Measurements from ENCODE around the gene HHAT.

DNA sequence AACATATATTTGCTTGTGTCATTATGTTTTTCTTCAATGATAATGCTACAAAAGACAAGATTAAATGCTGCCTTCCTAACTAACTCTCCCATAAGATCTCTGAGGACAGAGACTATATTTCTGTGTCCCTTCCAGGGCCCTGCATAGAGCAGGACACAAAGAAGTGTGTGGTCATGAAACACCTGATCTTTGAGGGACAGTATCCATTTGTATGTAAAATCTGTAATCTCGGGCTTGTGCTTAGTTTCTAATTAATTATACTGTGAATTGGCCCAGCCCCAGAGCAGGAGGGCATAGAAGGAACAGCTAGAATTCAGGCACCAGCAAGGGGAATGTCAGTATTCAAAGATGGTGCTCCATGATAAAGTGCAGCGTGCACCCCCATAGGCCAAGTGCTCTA is 374.9 kb downstream of the HHAT start:
- TF ChIP-seq, protein P1, sequence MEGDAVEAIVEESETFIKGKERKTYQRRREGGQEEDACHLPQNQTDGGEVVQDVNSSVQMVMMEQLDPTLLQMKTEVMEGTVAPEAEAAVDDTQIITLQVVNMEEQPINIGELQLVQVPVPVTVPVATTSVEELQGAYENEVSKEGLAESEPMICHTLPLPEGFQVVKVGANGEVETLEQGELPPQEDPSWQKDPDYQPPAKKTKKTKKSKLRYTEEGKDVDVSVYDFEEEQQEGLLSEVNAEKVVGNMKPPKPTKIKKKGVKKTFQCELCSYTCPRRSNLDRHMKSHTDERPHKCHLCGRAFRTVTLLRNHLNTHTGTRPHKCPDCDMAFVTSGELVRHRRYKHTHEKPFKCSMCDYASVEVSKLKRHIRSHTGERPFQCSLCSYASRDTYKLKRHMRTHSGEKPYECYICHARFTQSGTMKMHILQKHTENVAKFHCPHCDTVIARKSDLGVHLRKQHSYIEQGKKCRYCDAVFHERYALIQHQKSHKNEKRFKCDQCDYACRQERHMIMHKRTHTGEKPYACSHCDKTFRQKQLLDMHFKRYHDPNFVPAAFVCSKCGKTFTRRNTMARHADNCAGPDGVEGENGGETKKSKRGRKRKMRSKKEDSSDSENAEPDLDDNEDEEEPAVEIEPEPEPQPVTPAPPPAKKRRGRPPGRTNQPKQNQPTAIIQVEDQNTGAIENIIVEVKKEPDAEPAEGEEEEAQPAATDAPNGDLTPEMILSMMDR (conservative IDR thresholded peaks at IDR 0.05; ENCODE audit: low read depth, low read length) = no peak
- TF ChIP-seq MAFK (IDR thresholded peaks at IDR 0.05; ENCODE audit: low read depth, low read length) = no peak
- no peak for TF ChIP-seq POLR2A (IDR thresholded peaks at IDR 0.05; ENCODE audit: low read depth, low read length)
- TF ChIP-seq MXI1 (IDR thresholded peaks at IDR 0.05; ENCODE audit: borderline replicate concordance, low read depth, low read length) = no peak
- TF ChIP-seq, protein P2, sequence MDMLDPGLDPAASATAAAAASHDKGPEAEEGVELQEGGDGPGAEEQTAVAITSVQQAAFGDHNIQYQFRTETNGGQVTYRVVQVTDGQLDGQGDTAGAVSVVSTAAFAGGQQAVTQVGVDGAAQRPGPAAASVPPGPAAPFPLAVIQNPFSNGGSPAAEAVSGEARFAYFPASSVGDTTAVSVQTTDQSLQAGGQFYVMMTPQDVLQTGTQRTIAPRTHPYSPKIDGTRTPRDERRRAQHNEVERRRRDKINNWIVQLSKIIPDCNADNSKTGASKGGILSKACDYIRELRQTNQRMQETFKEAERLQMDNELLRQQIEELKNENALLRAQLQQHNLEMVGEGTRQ (IDR thresholded peaks at IDR 0.05; ENCODE audit: low read depth, low read length) = no peak
- TF ChIP-seq RFX5 (IDR thresholded peaks at IDR 0.05; ENCODE audit: low read depth, low read length) = no peak
- no peak for TF ChIP-seq RCOR1 (IDR thresholded peaks at IDR 0.05; ENCODE audit: insufficient replicate concordance, low read length)
- no peak for TF ChIP-seq FOS (IDR thresholded peaks at IDR 0.05; ENCODE audit: low read depth, low read length)
- no peak for TF ChIP-seq BHLHE40 (IDR thresholded peaks at IDR 0.05; ENCODE audit: low read depth, low read length)
